HL-60/S4 (cell line): ENCODE results near the gene SLC35A3.
"Not testable (repeated sequence)": the region's sequence is repeated elsewhere in the genome, so short reads cannot be mapped to it uniquely, and the experiment has no call there.

Experiments used
- in situ Hi-C: fragments of 300-500 bp; cut with MboI; formaldehyde crosslinking; loops from 2 replicates; pipeline ENCODE4 v1.14.3; 2022; ENCODE audit warnings: low sequenced_read_pairs

SLC35A3 gene

DNA sequence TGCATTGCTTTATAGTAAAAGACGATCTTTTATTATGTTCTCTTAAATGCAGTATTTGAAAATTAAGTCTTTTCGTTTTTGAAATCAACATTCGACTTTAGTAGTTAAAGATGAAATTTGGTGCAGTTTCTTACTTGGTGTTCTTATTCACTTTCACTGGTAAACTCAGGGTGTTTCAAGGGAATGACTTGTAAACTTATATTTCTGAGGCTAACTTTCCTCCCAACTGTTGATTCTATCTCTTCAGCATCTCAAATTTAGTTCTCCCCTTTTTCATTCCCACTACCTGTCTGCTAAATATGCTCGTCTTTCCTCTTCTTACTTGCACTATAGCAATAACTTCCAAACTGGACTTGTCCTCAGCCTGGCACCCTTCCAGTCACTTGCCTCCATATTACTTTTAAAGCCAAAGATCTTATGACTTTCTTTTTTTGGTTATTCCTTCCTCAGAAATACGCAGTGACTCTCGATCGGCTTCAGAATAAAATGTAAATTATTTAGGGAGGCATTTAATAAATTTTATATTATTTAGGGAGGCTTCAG, 988 bp downstream of the SLC35A3 start:
- in situ Hi-C loops = no loop called here

DNA sequence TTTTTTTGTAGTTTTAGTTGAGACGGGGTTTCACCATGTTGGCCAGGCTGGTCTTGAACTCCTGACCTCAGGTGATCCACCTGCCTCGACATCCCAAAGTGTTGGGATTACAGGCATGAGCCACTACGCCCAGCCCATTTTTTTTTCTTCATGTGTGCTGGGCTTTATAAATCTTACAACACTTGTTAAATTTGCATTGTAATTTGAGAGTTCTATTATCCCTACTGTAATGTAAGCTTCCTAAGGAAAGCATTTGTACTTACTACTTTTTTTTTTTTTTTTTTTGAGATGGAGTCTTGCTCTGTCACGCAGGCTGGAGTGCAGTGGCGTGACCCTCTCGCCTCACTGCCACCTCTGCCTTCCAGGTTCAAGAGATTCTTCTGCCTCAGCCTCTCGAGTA, 2.3 kb downstream of the SLC35A3 start:
- in situ Hi-C loops = not testable (repeated sequence)

- in situ Hi-C loops = no loop called here
Measured at GRCh38 chr1:99975529-99975928, 5.7 kb downstream of the SLC35A3 start.

DNA sequence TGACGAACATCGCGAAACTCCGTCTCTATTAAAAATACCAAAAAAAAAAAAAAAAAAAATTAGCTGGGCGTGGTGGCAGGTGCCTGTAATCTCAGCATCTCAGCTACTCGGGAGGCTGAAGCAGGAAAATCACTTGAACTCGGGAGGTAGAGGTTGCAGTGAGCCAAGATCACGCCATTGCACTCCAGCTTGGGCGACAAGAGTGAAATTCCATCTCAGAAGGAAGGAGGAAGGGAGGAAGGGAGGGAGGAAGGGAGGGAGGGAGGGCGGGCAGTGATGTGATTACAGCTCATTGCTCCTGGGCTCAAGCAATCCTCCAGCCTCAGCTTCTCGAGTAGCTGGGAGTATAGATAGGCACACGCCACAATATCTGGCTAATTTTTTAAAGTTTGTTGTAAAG, 7.5 kb downstream of the SLC35A3 start:
- in situ Hi-C loops = not testable (repeated sequence)

DNA sequence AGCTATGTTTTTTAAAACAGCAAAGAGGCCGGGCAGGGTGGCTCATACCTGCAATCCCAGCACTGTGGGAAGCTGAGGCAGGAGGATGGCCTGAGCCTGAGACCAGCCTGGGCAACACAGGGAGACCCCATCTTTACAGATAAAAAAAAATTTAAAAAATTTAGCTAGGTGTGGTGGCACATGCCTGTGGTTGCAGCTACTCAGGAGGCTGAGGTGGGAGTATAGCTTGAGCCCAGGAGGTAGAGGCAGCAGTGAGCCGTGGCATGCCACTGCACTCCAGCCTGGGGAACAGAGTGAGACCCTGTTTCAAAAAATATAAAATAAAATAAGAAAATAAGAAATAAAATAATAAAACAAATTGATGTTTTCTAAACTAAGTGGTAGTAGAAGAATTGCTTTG, 8.4 kb downstream of the SLC35A3 start:
- in situ Hi-C loops = no loop called here

DNA sequence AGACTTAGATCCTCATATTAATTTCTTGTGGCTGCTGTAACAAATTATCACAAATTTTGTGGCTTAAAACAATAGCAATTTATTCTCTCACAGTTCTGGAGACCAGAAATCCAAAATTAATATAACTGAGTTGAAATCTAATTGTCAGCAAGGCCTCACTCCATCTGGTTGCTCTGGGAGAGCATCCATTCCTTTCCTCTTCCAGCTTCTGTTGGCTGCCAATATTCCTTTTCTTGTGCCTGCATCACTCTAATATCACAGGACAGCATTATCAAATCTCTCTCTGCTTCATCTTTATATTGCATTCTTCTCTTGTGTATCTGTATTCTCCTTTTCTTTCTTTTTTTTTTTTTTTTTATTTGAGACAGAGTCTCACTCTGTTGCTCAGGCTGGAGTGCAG, 9.3 kb downstream of the SLC35A3 start:
- in situ Hi-C loops = no loop called here

GRCh38 chr1:99980928-99981327, 11.1 kb downstream of the SLC35A3 start:
- in situ Hi-C loops = no loop called here

- in situ Hi-C loops = no loop called here
Measured at GRCh38 chr1:99986656-99987225, 16.9 kb downstream of the SLC35A3 start.

DNA sequence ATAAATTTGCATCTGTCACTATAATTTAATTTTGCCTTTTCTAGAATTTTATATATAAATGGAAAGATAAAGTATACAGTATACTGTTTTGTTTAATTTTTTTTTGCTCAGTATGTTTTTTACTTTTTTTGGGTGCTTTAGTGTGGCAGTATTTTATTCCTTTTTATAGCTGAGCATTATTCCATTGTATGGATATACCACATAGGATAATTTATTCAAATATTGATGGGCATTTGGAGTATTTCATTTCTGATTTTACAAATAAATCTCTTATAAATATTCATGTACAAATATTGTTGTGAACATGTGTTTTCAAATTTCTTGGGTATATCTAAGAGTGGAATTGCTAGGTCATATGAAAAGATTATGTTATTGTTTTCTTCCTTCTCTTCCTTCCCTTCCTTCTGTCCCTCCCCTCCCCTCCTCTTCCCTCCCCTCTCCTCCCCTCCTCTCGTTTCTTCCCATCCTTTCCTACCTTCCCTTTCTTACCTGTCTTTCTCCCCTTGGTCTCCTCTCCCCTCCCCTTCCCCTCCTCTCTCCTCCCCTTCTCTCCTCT, 18.5 kb downstream of the SLC35A3 start:
- in situ Hi-C loops = no loop called here

DNA sequence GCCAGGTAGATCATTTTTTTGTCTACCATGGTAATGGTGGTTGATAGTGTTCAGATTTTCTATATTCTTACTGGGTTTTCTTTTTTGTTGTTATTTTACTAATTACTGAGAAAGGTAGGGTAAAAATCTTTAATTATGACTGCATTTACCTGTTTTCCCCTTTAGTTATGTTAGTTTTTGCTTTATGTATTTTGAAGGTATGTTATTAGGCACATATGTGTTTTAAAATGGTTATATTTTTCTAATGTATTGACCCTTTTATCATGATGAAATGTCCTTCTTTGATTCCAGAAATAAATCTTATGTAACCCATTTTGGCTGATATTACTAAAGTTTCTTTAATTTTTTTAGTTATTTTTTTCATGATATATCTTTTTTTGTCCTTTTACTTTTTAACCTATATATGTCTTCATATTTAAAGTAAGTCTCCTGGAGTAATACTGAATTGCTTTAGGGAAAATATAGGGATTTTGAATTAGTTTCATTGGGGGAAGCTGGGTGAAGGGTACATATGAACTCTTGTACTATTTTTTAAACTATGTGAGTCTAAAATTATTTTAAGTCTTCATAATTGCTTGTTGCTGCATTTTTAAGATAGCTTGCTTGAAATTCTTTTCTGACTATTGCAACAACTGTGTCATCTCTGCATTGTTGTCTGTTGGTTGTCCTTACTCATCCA, 22.4 kb downstream of the SLC35A3 start:
- in situ Hi-C loops = no loop called here

GRCh38 chr1:99992760-99993467, 23.1 kb downstream of the SLC35A3 start:
- in situ Hi-C loops = no loop called here

GRCh38 chr1:99993468-99993845, 23.7 kb downstream of the SLC35A3 start:
- in situ Hi-C loops = no loop called here

GRCh38 chr1:99994496-99994895, 24.7 kb downstream of the SLC35A3 start:
- in situ Hi-C loops = no loop called here

GRCh38 chr1:99996951-99997350, 27.2 kb downstream of the SLC35A3 start:
- in situ Hi-C loops = no loop called here

- in situ Hi-C loops = no loop called here
Measured at GRCh38 chr1:100001462-100001861, 31.7 kb downstream of the SLC35A3 start.

DNA sequence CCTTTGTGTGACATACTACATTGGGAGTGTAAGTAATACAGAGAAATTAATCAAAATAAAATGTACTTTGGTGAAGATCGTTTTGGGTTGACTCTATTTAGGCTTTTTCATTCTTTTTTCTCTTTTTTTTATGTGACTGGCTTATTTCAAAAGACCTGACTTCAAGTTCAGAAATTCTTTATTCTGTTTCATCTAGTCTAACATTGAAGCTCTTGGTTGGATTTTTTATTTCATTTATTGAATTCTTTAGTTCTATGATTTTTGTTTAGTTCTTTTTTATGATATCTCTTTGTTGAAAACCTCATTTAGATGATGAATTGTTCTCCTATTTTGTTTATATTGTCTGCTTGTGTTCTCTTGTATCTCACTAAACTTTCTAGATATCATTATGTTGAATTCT, 35.6 kb downstream of the SLC35A3 start:
- in situ Hi-C loops = no loop called here

GRCh38 chr1:100006688-100007087, 36.9 kb downstream of the SLC35A3 start:
- in situ Hi-C loops = no loop called here

DNA sequence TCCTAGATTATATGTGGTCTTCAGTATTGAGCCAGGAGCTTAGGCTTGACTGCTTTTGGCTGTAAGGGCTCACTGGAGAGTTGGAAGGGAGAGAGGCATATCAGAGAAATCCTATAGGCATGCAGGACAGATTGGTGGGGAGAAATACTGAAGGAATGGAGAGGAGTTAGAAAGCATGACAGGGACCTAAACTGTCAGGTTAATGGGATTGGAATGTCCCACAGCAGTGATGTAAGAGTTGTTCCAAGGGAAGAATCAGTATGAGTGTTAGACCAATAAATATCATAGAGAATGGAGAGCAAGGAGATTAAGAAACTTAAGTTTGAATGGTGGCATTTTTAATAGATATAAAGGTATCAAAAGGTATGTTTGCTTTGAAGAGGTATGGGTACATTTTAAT, 39.7 kb downstream of the SLC35A3 start:
- in situ Hi-C loops = no loop called here

GRCh38 chr1:100010804-100011203, 41.0 kb downstream of the SLC35A3 start:
- in situ Hi-C loops = no loop called here

GRCh38 chr1:100019220-100019619, 49.4 kb downstream of the SLC35A3 start:
- in situ Hi-C loops = no loop called here

DNA sequence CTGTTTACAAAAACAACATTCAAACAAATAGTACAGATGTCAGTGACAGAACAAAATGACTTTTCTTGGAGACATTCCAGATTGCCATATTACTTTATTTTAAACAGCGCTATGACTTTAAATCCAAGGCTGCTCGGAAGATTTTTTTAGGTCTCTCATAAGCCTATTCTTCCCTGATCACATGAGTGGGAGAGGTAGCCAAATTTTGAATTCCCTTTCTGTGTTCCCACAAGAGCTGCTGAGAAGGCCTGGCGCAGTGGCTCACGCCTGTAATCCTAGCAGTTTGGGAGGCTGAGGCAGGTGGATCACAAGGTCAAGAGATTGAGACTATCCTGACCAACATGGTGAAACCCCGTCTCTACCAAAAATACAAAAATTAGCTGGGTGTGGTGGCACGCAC, 53.7 kb downstream of the SLC35A3 start:
- in situ Hi-C loops = no loop called here

- in situ Hi-C loops = no loop called here
Measured at GRCh38 chr1:100027212-100027611, 57.4 kb downstream of the SLC35A3 start.
